WTC11 (cell line): ENCODE results near the gene MRPL55.

Experiments
- CTCF ChIP-seq: fragments of 200-600 bp; IDR thresholded peaks from 2 replicates; pipeline ENCODE4 v1.8.0; 2022; ENCODE audit warnings: antibody characterized with exemption
- NFYB ChIP-seq: sonication (generic); formaldehyde crosslinking; conservative IDR thresholded peaks from 2 replicates; pipeline ENCODE4 v1.8.0; 2022; ENCODE audit warnings: low read depth, missing genetic modification reagents
- TCF7 ChIP-seq: sonication (generic); formaldehyde crosslinking; IDR thresholded peaks from 2 replicates; pipeline ENCODE4 v1.8.0; 2022; ENCODE audit warnings: mild to moderate bottlenecking, low read depth, missing genetic modification reagents, moderate library complexity
- USF1 ChIP-seq: sonication (generic); formaldehyde crosslinking; IDR thresholded peaks from 2 replicates; pipeline ENCODE4 v1.8.0; 2022; ENCODE audit warnings: mild to moderate bottlenecking, missing genetic modification reagents
- USF2 ChIP-seq: sonication (generic); formaldehyde crosslinking; IDR thresholded peaks from 2 replicates; pipeline ENCODE4 v1.8.1; 2023; ENCODE audit warnings: mild to moderate bottlenecking, missing genetic modification reagents, moderate library complexity
- ZBTB43 ChIP-seq: sonication (generic); formaldehyde crosslinking; IDR thresholded peaks from 2 replicates; pipeline ENCODE4 v1.8.1; 2023; ENCODE audit warnings: mild to moderate bottlenecking, missing genetic modification reagents
- ZNF317 ChIP-seq: sonication (generic); formaldehyde crosslinking; IDR thresholded peaks from 2 replicates; pipeline ENCODE4 v1.8.1; 2023; ENCODE audit warnings: low read depth, mild to moderate bottlenecking, moderate library complexity, missing genetic modification reagents, borderline replicate concordance

- TF ChIP-seq NFYB (CRISPR knock-in tag) (no peak), USF1 (CRISPR knock-in tag) (no peak), TCF7 (CRISPR knock-in tag) (no peak), CTCF (no peak), USF2 (no peak), ZBTB43 (CRISPR knock-in tag) (no peak), ZNF317 (CRISPR knock-in tag) (no peak)
Observed at GRCh38 chr1:228156941-228157728, 48.0 kb upstream of the MRPL55 start.
